ENCODE results near the gene TDRD12.

DNA sequence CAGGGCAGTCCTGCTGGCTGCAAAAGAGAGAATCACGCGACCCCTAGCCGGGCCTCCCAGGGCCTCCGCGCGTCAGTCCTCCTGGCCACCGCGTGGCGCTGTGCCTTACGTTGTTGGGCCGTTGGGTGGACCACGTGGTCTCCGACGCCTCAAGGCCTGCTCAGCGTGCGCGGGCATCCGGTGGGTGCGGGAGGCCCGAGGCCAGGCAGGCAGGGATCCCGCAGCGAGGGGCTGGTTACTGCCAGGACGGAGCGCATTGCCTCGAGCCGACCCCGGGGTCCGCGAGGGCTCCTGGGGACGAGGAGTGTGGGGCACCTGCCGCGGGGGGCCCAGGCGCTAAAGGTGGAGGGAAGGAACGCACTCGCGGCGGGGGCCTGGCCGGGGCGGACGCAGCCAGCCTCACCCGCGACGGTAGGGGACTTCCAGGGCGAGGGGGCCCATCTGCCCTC lies at the start of gene TDRD12:
- TF ChIP-seq POLR2A (IDR thresholded peaks at IDR 0.05) (no peak), EP300 (IDR thresholded peaks at IDR 0.05) (no peak)
- TF ChIP-seq, protein P1, sequence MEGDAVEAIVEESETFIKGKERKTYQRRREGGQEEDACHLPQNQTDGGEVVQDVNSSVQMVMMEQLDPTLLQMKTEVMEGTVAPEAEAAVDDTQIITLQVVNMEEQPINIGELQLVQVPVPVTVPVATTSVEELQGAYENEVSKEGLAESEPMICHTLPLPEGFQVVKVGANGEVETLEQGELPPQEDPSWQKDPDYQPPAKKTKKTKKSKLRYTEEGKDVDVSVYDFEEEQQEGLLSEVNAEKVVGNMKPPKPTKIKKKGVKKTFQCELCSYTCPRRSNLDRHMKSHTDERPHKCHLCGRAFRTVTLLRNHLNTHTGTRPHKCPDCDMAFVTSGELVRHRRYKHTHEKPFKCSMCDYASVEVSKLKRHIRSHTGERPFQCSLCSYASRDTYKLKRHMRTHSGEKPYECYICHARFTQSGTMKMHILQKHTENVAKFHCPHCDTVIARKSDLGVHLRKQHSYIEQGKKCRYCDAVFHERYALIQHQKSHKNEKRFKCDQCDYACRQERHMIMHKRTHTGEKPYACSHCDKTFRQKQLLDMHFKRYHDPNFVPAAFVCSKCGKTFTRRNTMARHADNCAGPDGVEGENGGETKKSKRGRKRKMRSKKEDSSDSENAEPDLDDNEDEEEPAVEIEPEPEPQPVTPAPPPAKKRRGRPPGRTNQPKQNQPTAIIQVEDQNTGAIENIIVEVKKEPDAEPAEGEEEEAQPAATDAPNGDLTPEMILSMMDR (IDR thresholded peaks at IDR 0.05): no peak

Data from sigmoid colon (tissue), 4 donors.